HG02970 (cell line): ENCODE measurements around the gene GREB1.

ENCODE experiments used
- ATAC-seq: cut with Tn5 transposase; IDR thresholded peaks from one replicate; pipeline ENCODE4 v1.9.1; 2021; ENCODE audit warnings: mild to moderate bottlenecking, moderate library complexity, moderate number of reproducible peaks; ENCODE audit not compliant: unreplicated experiment, low FRiP score

Gene GREB1

GRCh38 chr2:11578081-11578948 is 44.5 kb downstream of the GREB1 start:
- no peak for ATAC-seq

DNA sequence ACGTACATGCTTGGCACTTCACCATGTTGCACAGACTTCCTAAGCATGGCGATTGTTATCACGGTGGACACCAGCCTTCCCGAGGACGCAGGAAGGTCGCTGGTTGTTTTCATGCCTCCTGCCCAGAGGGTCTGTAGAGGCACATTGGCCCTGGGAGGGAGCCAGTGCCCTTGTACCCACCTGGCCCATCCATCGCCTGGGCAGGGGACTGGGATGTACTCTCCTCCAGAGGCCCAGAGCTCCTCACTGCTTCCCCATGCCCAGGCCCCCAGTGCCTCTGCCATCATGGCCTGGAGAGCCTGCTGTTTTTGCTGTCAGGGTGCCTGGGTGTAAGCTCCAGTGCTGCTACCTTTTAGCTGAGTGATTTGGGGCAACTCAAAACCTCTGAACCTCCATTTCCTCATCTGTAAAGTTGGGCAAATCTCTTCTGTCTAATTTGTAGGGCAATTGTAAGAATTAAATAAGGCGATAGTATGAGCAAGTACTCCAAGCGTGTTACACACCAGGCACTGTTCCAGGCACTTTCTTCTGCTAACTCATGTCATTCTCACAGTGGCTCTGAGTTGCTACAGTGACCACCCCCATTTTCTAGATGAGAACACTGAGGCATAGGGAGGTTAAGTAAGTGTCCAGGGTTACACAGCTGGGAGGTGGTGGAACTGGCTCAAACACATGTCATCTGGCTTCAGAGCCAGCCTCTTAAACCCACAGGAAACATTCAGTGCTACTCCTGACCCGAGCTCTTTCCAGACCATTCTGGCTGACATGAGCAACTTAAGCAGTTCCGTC is 45.3 kb downstream of the GREB1 start:
- ATAC-seq: no peak

DNA sequence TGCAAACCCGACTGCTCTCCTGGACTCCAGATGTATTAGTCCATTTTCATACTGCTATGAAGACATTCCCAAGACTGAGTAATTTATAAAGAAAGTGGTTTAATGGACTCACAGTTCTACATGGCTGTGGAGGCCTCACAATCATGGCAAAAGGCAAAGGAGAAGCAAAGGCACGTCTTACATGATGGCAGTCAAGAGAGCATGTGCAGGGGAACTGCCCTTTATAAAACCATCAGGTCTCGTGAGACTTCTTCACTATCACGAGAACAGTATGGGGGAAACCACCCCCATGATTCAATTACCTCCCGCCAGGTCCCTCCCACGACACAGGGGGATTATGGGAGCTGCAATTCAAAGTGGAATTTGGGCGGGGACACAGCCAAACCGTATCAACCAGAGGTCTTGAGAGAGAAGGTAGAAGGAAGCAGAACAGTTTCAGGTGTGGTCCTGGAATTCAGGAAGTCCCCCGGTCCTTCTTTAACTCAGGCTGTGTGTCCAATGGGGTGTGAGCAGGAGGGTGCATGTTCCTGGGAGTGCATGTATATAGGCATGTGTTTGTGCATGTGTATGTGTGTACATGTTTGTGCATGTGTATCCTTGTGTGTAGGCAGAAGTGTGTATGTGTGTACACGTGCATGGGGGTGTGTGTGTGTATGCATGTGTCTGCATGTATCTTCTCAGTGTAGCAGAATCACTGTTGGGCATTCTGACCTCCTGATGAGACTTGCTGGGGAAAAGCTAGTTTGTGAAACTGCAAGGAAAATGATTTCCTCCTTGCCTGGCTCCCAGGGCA is 46.2 kb downstream of the GREB1 start:
- no peak for ATAC-seq

DNA sequence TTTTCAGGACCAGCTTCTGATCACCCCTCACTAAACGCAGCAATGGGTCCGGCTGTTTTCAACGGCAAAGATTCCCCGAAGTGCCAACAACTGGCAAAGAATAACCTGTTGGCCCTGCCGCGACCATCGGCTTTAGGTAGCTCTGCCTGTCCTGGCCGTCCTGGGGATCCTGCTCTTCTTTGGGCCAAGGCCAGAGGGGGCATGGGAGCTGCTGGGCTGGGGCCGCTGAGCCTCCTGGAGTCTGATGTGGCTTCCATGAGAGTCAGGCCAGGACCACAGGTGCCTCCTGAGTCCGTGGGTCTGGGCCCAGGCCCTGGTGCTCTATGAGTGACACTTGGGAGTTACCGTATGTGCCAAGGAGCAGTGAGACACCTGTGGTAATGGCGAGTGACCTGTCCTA is 46.9 kb downstream of the GREB1 start:
- no peak for ATAC-seq

DNA sequence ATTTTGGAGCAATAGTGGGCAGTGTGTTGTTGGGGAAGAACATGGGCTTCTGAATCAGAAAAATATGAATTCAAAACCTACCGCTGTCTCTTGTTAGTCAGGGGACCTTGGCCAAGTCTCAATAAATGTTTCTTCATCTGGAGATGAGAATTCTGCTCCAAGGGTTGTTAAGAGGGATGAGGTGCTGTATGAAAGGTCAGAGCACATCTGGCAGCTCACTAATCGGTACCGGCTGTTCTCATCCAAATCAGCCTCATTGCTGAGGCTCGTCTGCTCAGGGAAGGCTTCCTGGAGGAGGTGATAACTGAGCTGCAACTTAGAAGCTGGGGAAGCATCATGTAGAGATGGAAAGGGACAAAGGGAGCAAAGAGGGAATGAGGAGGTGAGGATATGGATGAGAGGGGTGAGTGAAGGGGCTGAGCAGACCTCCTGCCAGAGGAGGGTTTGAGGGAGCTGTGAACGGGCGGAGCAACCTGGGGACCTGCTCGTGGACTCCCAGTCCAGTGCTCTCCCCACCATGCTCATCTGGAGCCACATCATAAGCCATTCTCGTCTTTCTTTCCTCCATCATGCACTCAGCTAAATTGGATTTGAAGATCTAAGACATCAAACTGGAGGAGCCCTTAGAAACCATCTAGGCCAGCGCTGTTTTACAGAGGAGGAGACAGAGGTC is 47.4 kb downstream of the GREB1 start:
- ATAC-seq: no peak

DNA sequence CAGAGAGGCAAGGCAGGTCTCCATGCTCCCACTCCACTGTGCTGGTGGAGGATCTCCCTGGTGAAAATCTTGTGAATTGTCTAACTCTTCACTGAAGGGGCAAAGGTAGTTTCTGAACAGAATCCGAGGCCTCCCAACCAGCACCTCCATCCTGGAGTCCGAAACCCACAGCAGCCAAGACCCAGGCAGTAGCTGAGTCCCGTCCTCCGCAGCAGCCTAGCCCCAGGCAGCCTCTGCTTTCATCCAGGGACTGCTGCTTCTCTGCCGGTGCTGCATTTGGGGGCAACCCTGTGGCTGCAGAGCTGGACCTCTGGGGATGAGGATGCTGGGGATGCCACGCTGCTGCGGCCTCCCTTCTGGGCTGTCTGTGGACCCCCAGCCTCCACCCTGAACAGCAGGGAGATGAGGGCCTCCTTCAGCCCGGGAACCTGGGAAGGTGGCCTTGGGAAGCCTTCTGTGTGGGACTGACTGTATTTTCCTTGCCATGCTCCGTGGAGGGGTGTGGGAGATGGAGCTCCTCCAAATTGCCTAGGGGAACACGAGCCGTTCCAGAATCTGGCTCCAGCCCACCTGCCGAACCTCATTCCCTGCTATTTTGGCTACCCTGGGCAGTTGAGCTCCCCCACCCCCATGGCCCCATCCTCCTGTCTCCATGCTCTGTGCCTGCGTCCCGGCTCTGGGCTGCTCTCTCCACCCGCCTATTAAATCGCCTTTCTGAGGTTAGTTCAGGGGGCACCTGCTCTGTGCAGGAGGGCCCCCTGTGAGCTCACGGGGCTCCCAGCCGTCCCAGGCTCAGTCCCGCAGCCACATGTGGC is 48.2 kb downstream of the GREB1 start:
- no peak for ATAC-seq

DNA sequence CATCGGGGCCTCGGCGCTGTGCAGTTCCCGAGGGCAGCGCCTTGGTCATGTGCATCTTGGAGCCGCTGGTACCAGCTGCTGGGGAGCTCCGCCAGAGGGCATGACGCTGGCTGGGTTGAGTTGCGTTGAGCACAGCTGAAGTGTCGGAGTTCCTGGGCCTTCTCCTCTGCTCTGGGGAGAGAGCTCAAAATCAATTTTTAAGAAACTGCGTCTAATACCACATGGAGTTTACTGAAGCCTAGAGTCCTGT is 48.7 kb downstream of the GREB1 start:
- no peak for ATAC-seq

DNA sequence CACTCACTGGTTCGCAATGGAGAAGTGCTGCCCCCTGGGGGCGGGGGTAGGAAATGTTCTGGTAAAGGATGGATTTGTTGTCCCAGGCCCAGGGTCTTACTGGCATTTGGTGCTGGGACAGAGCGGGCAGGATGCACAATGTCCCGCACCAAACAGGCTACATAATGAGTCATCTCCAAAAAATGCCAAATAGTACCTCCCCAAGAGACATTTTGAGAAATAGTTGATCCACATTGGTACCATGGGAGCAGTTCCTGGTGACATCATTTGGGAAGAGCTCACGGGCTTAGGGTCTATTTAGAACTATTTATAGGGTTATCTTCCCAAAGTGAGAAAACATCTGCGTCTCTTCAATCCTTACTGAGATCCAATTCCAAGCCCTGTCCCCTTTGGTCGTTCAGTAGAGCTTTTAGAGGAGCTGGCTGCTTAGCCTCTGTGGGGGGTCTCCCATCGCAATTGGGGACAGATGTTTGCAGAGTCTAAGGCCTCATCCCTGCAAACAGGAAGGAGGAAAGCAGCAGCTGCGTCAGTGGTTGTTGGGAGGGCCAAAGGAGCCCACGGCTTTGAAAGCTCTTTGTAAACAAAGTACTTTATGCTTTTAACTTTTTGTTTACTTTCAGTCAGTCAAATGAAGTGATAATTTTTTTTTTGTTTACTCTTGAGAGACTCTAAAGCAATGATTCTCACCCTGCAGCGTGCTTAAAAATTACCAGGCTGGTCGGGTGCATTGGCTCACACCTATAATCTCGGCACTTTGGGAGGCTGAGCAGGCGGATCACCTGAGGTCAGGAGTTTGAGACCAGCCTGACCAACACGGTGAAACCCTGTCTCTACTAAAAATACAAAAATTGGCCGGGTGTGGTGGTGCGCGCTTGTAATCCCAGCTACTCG is 49.3 kb downstream of the GREB1 start:
- ATAC-seq: no peak

DNA sequence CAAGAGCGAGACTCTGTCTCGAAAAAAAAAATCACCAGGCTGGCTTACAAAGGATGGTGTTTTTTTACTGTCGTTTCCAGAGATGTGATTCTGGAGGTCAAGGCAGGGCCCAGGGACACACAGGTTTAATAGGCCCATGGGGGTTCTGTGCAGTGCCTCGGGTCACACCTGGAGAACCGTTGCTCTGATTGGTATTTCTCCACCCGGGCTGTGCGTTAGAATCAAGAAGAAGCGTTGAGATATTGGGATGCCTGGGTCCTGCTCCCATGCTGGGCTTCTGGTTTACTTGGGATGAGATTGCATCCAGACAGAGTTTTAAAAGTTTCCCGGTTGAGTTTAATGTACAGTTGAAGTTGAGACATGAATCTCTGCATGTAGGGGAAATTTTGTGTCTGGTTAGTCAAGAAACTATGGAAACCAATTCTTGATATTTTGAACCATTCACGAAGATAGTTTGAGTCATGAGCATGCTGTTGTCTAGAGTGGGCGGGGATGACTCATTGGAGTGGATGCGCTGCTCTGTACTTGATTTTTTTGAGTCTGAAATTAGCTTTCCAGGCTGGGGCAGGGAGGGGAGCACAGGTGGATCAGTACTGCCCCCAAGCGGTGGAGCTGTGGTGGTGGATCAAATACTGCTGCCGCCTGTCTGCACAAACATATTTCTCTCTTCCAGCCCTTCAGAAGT is 50.1 kb downstream of the GREB1 start:
- ATAC-seq: peak; percentile 61

- no peak for ATAC-seq
Observed at GRCh38 chr2:11584525-11585056, 50.7 kb downstream of the GREB1 start.

GRCh38 chr2:11585071-11585470 is 51.2 kb downstream of the GREB1 start:
- no peak for ATAC-seq

- ATAC-seq: no peak
Observed at GRCh38 chr2:11588228-11589110, 54.6 kb downstream of the GREB1 start.

- no peak for ATAC-seq
Observed at GRCh38 chr2:11589316-11589940, 55.6 kb downstream of the GREB1 start.

GRCh38 chr2:11590193-11590592 is 56.3 kb downstream of the GREB1 start:
- no peak for ATAC-seq

GRCh38 chr2:11591091-11591490 is 57.2 kb downstream of the GREB1 start:
- no peak for ATAC-seq

DNA sequence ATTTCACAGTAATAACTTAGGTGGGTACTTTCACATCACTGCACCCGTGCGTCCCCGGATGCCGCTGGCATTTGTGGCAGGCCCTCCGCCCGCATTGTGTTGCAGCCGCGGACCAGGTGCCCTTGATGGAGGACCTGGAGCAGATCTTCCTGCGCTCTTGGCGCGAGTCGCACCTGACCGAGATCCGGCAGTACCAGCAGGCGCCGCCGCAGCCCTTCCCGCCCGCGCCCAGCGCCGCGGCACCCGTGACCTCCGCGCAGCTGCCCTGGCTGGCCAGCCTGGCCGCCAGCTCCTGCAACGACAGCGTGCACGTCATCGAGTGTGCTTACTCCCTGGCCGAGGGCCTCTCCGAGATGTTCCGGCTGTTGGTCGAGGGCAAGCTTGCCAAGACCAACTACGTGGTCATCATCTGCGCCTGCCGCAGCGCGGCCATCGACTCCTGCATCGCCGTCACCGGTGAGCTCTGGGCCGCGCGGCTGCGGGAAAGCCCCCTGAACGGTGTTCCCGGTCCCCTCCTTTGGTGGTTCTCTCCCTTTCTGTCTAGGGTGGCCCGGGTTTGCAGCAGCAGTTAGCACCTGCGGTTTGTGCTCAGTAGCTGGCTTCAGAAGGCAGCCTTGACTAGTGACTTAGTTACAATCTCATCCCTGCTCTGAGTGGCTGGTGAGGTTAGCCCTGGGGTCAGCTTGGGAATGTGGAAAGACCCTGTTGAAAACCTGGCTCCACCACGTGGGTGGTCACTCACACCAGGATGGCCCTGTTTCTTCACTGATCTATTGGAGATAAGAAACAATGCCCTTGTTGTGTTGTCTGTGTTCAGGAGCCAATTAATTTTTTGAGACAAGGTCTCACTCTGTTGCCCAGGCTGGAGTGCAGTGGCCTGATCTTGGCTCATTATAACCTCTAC is 59.1 kb downstream of the GREB1 start:
- ATAC-seq: no peak
